GM19372 (cell line): Measurements from ENCODE around the gene ARHGEF35.
"Not testable (repeated sequence)": the region's sequence is repeated elsewhere in the genome, so short reads cannot be mapped to it uniquely, and the experiment has no call there.

Experiments used
- ATAC-seq: cut with Tn5 transposase; IDR thresholded peaks from one replicate; pipeline ENCODE4 v1.9.1; 2021; ENCODE audit warnings: mild to moderate bottlenecking, low read depth, moderate library complexity; ENCODE audit not compliant: unreplicated experiment

The ARHGEF35 gene

DNA sequence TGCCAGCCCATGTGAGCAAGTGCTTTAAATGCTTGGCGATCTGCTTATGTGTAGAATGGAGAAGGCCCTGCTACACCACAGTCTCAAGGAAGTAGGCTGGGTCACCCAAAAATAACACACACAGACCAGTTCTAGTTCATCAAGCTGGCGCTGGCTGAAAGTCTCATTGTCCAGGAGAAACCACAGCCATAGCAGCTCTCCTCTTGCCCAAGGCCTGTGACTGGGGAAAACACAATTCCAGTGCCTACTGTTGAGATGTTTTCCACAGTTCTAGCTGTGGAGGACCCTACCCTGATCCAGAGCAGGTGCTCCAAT is 16.5 kb downstream of the ARHGEF35 start:
- ATAC-seq: not testable (repeated sequence)

DNA sequence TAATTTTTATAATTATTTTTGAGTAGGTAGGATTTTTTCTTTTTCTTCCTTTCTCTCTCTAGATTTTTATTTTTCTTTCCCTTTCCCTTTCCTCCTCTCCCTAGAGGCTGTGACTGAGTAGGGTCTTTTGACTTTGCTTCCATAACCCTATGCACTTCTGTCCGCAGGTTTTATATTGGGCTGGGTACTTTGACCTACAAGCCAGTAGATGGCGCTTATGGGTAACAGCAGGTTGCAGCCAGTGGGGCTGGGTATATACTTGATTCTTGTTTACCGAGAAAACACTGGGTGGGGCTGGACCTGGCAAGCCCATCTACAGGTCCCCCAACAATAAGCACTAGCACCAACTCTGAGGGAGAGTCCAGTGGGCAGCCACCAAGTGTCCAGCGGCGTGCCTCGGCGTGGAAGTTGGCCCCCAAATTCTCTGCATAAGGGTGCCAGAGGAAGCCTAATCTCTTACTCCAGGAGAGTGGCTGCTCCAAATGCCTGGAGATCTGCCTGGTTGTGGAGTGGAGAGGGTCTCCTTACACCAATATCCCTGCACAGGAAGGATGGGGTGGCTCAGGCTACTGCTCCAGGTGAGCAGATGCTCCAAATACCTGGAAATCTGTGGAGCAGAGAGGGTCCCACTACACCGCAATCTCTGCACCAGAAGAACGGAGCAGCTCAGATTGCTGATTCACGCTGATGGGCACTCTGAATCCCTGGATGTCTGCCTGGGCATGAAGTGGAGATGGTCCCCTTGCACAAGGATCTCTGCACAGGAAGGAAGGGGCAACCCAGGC is 17.1 kb downstream of the ARHGEF35 start:
- peak; percentile 96 for ATAC-seq

DNA sequence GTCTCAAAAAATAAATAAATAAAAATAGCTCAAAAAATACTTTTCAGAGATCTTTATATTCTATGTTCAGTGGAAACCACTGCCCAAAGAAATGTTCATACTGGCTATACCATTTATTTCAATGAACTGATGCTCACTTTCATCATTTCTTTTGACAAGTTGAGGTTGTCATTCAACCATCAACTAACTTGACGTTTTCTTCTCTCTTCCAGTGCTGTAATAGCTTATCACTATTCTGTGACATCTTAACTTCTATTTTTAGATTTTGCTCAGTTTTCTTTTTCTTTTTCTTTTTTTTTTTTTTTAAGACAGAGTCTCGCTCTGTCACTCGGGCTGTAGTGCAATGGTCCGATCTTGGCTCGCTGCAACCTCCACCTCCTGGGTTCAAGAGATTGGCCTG is 21.0 kb downstream of the ARHGEF35 start:
- no peak for ATAC-seq

DNA sequence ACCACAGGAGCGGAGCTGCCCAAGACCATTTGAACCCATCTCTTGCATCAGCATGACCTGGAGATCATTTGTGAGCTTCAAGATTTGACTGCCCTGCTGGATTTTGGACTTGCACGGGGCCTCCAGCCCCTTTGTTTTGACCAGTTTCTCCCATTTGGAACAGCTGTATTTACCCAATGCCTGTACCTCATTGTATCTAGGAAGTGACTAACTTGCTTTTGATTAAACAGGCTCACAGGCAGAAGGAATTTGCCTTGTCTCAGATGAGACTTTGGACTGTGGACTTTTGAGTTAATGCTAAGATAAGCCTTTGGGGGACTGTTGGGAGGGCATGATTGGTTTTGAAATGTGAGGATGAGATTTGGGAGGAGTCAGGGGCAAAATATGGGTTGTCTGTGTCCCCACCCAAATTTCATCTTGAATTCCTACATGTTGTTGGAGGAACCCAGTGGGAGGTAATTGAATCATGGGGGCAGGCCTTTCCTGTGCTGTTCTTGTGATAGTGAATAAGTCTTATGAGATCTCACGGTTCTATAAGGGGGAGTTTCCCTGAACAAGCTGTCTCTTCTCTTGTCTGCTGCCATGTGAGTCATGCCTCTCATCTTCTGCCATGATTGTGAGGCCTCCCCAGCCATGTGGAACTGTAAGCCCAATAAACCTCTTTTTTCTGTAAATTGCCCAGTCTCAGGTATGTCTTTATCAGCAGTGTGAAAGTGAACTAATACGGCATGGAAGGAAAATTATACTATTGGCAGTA is 23.9 kb downstream of the ARHGEF35 start:
- ATAC-seq: not testable (repeated sequence)

DNA sequence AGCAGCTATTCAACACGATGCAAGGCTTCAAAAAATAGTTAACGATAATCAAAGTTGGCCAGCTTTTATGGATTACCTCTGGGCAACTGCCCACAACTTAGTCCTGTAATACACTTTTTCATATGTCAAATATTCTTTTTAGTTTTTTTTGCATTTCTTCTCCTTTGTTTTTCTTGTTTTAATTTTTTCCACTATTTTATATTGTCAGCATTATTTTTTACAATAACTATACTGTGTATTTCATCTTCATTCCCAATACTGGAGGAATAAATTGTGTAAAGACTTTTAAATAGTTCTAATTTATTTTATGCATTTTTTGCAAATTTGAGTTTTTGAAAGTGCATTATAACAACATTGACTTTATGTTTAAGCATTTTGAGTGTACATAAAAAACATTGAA is 30.8 kb downstream of the ARHGEF35 start:
- no peak for ATAC-seq

DNA sequence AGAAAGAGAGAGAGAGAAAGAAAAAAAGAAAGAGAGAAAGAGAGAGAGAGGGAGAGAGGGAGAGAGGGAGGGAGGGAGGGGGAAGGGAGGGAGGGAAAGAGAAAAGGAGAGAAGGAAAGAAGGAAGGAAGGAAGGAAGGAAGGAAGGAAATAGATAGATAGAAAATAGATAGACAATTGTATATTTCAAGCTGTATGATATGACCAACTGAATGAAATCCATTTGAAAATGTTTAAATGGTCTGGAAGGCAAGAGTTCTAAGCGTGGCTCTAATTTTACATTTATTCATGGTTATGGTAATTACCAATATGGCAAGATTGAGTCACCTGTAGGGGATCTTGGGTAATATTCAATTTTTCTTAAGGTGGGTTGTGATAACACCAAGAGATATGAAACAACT is 36.8 kb downstream of the ARHGEF35 start:
- no peak for ATAC-seq

DNA sequence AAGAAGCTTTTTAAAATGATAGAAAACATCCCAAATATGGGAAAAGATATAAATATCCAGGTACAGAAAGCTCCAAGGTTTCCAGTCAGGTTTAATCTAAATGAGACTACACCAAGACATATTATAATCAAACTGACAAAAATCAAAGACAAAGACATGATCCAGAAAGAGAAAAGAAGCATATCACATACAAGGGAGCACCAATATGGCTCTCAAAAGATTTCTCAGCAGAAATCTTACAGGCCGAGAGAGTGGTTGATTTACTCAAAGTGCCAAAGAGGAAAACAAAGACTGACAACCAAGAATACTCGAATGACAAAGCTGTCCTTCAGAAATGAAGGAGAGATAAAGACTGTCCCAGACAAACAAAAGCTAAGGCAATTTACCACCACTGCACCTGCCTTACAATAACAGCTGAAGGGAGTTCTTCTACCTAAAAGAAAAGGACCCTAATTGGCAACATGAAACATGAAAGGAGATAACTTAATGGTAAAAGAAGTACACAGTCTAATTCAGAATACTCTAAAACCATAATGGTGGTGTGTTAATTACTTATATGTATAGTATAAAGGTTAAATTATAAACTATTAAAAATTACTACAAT is 47.3 kb downstream of the ARHGEF35 start:
- ATAC-seq: no peak

DNA sequence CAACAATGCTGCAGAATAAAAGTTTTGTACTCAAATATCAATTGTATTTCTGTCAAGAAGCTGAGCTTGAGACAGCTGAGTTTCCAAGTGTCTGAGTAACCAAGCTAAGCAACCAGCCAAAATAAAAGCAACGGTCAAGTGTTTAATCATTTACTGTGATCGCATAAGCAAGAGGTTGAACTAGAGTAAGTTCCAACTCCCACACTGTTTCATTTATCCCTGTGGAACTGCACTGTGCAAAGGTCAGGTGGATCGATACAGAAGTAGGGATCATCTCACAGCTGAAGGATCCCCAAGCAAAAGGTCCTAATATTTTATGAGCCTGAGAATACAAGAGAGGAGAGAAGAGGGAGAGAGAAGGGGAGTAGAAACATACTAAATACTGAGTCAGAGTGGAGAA is 51.2 kb downstream of the ARHGEF35 start:
- no peak for ATAC-seq

DNA sequence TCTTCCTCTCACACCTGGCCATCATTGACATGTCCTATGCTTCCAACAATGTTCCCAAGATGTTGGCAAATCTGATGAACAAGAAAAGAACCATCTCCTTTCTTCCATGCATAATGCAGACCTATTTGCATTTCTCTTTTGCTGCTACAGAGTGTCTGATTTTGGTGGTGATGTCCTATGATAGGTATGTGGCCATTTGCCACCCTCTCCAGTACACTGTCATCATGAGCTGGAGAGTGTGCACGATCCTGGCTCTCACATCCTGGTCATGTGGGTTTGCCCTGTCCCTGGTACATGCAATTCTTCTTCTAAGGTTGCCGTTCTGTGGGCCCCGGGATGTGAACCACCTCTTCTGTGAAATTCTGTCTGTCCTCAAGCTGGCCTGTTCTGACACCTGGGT is 53.4 kb downstream of the ARHGEF35 start:
- ATAC-seq: no peak

DNA sequence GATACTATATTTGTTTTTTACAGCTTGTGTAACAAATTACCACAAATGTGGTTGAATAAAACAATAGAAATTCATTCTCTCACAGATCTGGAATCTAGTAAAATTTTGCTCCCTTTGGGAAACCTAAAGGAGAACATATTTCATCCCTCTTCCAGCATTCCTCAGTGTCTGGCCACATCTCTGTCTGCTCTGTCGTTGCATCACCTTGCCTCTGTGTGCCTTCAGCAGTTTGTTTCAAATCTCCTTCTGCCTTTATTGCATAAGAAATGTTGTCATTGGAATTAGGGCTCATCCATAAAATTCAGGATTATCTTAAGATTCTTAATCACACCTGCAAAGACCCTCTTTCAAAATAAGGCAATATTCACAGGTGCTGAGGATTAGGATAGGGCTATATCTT is 58.1 kb downstream of the ARHGEF35 start:
- ATAC-seq: no peak
